ENCODE measurements around the gene R3HDML.

The R3HDML gene

DNA sequence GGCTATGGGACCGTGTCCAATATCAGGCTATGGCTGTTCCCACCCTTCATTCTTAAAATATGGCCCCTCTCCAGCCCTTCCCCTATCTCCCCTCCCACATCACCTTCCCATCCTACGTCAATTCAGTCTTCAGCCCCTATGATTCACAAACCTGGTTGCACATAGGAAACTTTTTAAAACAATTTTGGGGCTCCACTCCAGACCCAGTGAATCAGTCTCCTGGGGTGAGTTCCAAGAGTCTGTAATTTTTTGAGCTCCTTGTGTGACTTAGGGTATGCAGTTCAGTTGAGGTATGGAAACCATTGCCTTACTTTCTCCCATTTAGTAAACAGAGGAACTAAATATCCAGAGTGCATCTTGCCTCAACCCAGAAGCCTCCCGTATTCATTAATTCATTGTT is 24.2 kb downstream of the R3HDML start:
- no peak for DNase-seq (ENCODE audit: low read depth, low spot score)

DNA sequence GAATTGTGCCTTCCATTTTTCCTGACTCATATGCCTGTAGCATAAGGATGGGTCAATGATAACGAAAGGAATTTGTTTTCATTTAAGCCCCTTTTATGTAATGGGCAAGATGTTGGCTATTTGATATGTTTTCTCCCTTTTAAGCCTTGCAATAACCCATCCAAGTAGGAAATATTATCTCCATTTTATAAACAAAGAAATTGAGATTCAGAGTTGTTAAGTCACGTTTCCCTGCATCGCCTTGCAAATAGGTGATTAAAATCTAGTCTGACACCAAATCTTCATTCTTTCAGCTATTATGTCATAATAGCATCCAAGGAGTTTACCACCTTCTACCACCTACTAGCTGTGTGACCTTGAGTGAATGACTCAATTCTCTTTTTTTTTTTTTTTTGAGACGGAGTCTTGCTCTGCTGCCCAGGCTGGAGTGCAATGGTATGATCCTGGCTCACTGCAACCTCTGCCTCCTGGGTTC is 25.7 kb downstream of the R3HDML start:
- DNase-seq (ENCODE audit: low read depth, low spot score): no peak

DNA sequence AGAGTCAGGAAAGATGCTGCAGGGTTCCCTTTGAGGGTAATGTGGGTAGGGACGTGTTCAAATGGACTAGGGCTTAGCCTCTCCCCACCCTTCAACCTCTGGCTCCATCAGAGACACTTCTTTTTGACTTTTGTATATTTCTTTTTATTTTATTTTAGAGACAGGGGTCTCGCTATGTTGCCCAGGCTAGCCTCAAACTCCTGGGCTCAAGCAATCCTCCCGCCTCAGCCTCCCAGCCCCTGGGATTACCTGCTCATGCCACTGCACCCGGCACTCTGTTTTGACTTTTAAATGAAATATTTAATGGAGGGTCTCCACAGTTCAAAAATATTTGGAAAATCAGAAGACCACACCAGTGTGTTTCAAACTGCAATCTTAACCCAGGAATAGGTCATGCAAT is 27.2 kb downstream of the R3HDML start:
- no peak for DNase-seq (ENCODE audit: low read depth, low spot score)

DNA sequence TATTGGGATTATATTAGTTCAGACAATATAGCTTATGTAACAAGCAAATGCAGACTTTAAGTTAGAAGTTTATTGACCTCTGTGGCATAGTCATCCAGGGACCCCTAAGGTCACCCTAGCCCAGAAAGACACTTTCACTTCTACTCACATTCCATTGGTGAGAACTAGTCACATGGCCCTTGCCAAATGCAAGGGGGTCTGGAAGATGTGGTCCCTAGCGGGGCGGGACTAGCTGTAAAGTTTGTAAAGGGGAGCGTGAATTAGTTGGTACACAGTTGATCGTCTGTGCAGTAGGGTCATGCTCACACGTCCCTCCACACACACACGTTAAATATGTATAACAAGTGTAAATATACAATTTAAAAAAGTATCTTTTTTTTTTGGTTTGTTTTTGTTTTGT is 27.9 kb downstream of the R3HDML start:
- DNase-seq (ENCODE audit: low read depth, low spot score): no peak

DNA sequence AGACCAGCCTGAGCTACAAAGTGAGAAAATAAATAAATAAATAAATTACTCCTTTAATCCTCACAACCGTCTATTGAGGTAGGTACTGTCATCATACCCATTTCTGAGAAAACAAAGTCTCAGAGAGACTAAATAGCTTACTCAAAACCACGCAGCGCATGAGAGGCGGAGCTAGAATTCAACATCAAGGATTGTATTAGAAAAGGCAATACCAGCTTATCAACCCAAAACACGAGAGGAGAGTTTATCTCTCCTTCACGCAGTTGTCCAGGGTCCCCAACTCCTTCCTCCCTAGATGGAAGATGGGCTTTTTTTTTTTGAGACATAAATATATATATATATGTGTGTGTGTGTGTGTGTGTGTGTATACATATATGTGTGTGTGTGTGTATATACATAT is 30.9 kb downstream of the R3HDML start:
- DNase-seq (ENCODE audit: low read depth, low spot score): no peak

DNA sequence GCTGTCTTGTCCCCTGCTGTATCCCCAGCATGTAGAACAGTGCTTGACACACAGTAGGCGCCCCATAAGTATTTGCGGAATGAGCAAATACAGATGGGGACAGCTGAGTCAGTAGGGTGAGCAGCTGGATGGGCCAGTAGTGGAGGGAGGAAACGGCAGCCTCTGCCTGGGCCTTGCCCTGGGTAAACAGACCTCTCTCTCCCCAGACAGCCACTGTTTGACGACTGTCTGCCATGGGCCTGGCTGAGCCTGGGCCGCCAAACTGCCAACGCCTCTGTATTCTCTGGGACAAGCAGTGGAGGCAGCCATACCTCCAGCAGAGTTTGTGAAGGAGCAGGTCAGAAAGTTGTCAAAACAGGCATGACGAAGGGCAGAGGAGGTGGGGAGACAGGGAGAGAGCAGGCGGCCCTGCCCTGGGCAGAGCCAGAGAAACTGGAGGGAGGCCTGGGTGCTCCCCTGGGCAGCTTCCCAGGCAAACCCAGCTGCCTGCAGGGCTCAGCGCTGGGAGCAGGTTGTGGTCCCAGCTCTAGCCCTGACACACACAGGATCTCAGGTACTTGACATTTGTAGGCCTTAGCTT is 33.9 kb downstream of the R3HDML start:
- DNase-seq (ENCODE audit: low read depth, low spot score): peak; percentile 15

DNA sequence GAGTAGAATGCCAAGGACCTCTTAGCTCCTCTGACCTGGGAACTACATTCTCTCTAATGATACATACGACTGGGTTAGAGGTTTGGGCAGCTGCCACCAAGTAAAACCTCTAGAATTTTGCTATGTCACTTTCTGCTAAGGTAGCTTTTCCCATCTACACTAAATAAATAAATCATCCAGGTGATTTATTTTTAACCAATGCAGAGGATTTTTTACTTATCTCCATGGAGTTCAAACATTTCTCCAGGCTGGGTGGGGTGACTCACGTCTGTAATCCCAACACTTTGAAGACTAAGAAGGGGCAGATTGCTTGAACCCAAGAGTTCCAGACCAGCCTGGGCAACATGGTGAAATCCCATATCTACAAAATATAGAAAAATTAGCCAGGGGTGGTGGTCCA is 45.8 kb downstream of the R3HDML start:
- no peak for DNase-seq (ENCODE audit: low read depth, low spot score)

DNA sequence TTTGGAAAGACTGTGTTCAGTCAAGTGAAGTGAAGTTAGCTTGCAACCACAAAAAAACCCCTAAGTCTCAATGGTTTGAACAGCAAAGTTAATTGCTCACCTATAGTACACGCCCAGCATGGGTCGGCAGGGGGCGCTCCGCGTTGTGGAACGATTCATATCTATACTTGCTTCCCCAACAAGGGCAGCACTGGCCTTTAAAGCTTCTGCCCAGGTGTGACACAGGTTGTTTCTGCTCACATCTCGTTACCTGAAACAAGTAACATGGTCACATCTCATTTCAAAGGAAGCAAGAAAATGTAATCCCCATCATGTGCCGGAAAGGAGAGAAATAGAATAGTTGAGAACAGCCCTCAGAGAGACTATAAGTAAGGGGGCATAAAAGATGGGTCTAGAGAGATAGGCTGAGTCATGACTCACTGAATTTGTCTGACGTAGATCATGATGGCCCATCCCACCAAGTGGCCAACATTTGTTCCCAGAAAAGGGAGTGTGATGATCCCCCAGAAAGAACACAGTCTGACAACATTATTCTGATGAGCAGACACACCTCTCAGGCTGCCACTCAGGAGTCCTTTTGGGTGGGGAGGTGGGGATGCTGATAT is 47.7 kb downstream of the R3HDML start:
- DNase-seq (ENCODE audit: low read depth, low spot score): peak; percentile 73

DNA sequence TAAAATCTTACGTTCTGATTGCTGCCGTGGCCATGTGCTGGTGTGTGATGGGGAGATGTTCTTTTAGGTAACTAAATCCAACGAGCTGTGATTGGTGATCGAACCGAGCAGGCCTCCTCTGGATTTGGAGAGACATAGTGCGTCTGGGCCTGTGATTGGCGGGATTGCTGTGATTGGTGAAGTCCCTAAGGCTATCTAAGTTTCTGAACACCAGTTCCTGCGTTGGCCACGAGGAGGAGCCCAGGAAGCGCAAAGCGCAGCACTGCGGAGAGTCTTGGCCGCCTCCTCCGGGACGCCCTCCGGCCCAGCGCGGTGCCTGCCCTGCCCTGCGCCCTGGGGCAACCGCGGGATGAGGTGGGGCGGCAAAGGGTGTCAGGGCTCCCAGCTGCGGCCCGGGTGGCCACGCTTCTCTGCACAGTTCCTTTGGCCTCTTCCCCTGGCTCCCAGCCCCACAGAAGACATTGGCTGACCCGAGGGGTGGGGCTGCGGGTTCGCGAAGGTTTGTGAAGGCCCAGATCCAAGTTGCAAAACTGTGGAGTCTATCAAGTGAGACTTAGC is 51.7 kb downstream of the R3HDML start:
- peak; percentile 95 for DNase-seq (ENCODE audit: low read depth, low spot score)

DNA sequence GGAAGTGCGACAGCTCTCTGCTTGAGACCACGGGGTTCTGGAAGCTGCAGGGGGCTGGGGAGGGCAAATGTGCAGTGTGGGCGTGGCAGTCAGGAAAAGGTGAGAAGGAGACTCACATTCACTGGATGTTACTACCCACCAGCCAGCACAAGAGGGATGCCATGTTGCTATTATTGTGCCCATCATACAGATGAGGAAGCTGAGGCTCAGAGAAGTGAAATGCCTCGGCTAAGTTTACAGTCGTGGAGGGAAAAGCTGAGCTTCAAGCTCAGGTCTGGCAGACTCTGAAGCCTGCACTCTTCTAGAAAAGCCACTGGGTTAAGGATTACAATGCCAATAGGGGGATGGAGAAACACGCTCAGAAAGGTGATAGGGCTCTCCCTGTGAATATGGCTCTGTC is 53.0 kb downstream of the R3HDML start:
- DNase-seq (ENCODE audit: low read depth, low spot score): no peak

DNA sequence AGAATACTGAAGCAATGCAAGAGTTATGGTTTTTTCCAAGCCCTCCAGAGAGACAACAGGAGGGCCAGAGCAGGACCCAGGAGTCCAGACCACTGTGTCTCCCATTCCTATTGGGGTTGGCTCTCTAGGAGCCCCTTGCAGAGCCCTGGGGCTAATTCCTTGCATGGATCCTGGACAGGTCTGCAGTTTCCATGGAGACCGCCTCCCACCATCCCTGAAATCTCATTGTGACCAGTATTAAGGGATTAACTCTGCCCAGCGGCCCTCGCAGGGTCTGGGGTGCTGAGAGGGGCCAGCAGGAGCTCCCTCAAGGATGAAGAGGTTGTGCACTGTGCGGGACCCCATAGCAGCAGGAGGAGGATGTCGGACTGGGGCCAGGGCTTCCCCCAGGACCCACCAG is 53.4 kb downstream of the R3HDML start:
- DNase-seq (ENCODE audit: low read depth, low spot score): peak; percentile 29

DNA sequence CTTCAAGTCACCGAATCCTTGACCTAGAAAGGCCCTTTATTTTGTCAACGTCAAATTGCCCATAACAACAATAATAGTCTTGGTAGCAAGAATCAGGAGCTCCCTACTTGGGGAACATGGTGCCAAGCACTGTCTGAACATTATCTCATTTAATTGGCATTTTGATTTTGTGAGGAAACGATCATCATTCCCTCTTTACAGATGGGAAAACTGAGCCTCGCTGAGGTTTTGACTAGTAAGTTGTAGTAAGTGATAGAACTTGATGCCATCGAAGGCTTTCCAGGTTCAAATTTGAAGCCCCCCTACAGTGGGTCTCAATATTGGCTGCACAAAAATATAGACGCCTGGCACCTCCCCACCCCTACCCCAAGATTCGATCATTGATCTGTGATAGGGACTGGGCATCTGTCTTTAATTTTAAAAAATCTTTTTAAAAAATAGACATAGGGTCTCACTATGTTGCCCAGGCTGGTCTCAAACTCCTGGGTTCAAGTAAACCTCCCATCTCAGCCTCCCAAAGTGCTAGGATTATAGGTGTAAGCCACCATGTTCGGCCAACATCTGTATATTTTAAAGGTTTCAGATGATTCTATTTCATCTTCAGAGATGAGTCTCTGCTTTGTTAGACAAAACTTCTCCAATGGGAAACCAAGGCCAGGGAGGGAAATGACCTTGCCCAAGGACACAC is 55.4 kb downstream of the R3HDML start:
- DNase-seq (ENCODE audit: low read depth, low spot score): no peak

DNA sequence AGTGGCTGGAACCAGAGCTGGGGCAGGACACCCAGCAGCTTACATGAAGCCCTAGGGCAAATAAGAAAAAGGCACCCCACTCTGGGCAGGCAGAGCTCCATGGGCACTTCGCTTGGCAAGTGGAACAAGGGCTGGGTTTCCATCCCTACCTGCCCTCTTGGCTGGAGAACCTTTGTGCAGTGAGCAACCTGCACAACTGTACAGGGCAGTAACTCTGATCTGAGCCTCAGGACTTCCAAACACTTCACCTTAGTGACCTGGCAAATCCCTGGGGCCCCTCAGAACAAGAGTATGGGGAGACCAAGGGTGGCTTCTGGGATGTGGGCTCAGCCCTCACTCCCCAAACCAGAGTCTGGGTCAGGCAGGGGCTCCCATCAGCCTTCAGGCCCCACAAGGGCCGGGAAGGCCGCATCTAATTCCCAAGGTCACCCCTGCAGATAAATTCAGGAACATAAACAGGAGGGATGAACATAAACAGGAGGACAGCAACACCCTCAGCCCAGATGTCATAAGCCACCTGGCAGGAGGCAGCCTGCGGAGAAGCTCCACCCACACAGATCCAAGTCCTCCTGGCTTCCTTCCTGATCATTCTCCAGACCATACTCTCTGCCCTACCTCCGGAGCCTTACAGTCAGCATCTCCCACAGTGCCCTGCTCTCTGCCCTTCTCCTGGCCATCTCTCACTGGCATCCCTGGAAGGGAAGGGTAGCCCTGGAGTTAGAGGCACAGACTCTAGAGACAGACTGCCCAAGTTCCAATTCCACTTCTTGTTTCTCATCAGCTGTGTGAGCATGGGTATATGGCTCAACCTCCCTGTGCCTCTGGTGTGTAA is 56.1 kb downstream of the R3HDML start:
- DNase-seq (ENCODE audit: low read depth, low spot score): no peak

DNA sequence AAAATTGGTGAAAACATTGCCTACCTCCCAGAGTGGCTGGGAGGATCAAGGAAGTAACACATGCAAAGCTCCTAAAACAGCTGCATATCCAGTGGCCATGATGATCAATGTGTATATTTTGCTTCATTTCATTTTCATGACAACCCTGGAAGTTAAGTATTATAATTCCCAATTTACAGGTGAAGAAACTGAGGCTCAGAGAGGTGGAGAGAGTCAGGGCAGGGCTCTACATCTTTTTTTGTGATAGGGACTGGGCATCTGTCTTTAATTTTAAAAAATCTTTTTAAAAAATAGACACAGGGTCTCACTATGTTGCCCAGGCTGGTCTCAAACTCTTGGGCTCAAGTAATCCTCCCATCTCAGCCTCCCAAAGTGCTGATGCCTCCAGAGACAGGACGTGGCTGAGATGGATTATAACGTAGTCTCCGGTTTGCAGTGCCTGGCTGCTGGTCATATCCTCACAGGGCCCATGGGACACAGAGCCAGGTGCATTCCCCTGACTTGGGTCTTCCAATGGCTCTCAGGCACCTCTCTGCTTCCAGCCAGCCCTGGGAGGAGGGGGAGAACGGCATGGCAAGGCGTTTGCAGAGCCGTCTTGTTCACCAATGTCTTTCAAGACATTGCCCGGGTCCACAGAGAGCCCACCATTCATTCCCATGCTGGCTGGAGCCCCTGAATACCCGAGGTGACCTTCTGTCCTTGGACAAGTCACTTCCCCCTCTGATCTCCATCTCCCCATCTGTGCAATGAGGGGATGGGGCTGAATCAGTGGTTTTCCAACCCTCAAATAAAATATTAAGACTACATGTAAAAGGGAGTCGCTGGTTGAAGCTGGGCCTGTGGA is 57.0 kb downstream of the R3HDML start:
- no peak for DNase-seq (ENCODE audit: low read depth, low spot score)

DNA sequence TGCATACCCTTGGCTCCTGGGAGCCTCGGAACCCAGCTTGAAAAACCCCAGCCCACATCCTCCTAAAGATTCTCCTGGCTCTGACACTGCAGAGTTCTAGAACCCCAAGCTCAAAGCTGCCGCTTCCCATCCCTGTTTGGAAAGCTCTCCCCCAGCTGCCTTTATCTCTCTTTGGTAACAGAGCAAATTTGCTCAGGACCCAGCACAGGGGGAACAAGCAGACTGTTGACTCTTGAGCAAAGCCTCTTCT is 57.5 kb downstream of the R3HDML start:
- DNase-seq (ENCODE audit: low read depth, low spot score): no peak

DNA sequence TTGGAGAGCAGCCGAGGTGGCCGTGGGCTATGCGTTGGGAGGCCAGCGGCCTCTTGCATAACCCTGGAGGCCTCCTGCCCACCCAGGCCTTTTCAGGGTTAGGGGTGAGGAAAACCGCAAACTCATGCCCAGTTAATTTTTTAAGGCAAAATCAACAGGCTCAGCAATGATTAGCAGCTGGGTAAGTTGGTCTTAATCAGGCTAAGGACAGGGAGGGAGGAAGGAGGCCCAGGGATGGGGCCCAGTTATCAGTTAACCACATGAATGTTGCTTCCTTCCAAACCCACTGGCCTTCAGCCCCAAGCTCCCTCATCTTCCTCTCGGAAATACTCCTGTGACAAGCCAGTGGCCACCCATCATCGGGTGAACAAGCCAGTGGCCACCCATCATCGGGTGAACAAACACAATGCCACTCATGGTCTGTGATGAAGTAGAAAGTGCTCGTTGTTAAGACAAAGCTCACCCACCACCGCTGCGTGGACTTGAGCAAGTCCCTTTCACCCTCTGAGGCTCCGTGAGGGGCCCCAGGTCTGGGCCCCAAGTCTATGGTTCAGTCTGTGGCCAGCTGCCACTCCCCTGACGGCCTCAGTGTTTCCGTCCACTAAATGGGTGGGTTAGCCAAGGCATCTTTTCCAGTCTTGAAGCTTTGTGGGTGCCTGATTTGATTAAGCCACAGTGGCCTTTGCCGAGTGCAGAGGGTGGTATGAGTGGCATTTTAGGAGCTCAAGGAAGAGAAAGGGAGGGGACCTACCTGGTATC is 58.0 kb downstream of the R3HDML start:
- DNase-seq (ENCODE audit: low read depth, low spot score): no peak

DNA sequence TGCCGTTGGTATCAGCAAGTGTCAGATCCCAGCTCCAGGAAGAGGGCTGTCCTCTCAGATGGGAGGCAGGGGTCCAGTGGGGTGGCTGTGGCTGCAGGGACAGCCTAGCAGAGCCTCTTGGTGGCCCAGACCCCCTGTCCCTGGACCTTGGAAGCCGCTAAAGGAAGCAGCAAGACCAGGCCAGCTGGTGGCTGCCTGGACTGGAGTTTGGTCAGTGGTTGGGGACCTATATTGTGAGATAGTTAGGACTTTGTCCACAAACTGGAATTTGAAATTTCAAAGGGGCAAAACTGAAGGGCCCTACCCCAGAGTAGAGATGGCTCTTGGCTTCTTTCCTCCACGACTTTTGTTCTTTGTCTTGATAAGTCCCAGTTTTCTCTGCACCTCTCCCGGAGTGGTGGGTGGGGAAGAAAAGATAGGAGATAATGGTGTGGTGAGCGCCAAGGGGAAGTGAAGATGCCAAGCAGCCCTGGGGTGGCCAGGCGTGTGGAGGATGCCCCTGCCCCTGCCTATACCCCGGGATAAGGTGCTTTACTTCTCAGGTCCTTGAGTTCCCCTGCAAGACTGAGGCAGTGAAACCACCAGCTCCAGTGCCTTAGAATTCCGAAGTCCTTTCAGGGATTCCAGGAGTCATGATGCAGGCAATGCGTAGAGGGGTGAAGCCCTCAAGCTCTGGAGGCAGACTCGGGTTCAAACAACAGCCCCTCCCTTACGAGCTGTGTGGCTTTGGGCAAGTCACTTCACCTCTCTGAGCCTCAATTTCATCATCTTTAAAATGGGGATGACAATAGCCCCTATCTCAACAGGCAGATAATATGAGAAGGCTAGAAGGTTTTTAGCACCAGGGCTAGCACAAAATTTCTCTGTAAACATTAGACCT is 58.9 kb downstream of the R3HDML start:
- no peak for DNase-seq (ENCODE audit: low read depth, low spot score)

DNA sequence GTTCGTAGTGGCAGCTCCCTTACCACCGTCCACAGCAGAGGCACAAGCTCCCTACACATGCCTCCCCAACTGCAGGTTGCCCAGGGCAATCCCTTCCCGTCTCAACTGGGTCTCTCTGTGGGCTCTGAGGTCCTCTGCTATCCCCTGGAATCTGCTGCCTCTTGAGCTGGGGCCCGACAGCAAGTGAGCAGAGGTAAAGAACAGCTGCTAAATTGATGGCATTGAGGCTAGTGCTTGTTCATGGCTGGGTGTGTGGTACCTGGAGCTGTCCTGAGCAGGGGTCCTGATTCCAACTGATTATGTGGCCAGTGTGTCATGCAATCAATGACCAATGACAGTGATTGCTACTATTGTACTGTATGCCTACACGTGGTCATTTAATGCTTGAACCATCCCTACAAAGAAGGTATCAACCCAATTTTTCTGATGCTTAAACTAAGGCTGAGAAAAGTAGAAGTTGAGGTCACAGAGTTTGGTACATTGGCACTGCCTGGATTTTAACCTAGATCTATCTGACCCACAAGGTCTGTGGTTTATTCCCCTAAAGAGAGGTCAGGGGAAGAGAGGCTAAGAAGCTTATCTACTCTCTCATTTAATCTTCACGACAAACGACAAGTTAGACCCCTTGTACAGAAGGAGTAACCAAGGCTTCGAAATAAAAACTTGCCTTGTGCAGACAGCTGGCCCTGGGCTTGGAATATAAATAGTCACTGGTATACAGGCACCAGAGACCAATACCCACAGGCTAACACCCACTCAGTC is 59.7 kb downstream of the R3HDML start:
- DNase-seq (ENCODE audit: low read depth, low spot score): peak; percentile 21

DNA sequence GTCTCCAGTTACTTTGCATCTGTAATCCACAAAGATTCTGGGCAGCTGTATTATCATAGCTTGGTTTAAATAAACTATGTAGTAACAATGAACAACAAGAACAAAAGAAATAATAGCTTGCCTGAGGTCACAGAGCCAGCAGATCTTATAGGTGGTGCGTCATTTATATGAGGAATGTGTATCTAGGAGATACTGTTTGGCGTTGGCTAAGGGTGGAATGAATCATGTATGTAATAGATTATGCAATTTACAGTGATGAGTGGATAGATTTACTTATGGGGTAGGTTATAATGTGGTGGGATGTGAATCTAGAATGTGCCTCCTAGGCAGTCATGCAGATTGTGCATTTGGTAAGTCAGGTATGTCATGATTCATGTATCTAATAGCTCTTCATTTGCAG is 61.5 kb downstream of the R3HDML start:
- no peak for DNase-seq (ENCODE audit: low read depth, low spot score)

Data from ELF-1 (cell line).